ENCODE measurements around the gene DENND4C.
"Not testable (repeated sequence)": the region's sequence is repeated elsewhere in the genome, so short reads cannot be mapped to it uniquely, and the experiment has no call there.

The DENND4C gene

DNA sequence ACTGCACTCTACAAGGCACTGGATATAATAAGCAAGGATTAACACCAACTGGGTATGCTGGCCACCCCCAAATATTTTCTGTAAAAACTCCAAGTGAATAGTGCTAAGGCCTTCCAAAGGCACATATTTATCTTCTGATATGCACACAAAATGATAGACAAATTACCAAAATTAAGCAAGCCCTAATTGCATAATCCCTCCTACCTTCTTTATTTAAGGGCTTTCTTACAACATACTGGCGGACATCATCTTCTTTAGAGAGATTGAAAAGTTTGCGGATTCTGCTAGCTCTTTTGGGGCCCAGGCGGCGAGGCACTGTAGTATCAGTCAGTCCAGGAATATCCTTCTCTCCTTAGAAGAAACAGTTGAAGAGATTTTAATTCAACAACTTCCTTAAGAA is 147.7 kb downstream of the DENND4C start:
- DNase-seq, result no peak

- no peak for DNase-seq
Measured at GRCh38 chr9:19378647-19379046, 148.2 kb downstream of the DENND4C start.

DNA sequence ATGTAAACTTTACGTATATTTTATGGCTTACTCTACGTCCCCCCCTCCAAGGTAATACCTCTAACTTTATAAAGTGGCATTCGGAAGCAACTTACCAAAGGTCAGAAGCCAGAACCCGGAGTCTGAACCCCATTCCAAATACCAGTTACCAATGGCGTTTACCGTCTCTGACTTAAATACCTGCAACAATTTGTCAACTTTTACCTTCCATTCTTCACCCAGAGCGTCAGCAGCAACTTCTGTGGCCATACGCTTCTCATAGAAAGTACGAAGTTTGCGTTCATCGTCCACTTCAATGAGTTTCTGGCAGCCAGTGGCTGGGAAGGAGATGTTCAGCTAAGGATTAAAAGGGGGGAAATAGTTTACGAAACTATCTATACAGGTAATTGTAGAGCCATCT is 148.8 kb downstream of the DENND4C start:
- no peak for DNase-seq

- DNase-seq, result peak; percentile 21 to 61
Measured at GRCh38 chr9:19379697-19380046, 149.2 kb downstream of the DENND4C start.

- no peak for DNase-seq
Measured at GRCh38 chr9:19380826-19381075, 150.3 kb downstream of the DENND4C start.

GRCh38 chr9:19381656-19382055 is 151.2 kb downstream of the DENND4C start:
- no peak for DNase-seq

GRCh38 chr9:19385212-19385611 is 154.7 kb downstream of the DENND4C start:
- not testable (repeated sequence) for DNase-seq

GRCh38 chr9:19385786-19386501 is 155.5 kb downstream of the DENND4C start:
- DNase-seq, result no peak

- no peak for DNase-seq
Measured at GRCh38 chr9:19386502-19387044, 156.1 kb downstream of the DENND4C start.

GRCh38 chr9:19387317-19387716 is 156.8 kb downstream of the DENND4C start:
- no peak for DNase-seq

DNA sequence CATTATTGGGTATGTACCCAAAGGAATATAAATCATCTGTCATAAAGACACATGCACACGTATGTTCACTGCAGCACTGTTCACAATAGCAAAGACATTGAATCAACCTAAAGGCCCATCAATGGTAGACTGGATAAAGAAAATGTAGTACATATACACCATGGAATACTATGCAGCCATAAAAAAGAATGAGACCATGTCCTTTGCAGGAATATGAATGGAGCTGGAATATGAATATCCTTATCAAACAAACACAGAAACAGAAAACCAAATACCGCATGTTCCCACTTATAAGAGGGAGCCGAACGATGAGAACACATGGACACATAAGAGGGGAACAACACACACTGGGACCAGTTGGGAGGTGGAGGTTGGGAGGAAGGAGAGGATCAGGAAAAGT is 159.0 kb downstream of the DENND4C start:
- DNase-seq, result not testable (repeated sequence)

DNA sequence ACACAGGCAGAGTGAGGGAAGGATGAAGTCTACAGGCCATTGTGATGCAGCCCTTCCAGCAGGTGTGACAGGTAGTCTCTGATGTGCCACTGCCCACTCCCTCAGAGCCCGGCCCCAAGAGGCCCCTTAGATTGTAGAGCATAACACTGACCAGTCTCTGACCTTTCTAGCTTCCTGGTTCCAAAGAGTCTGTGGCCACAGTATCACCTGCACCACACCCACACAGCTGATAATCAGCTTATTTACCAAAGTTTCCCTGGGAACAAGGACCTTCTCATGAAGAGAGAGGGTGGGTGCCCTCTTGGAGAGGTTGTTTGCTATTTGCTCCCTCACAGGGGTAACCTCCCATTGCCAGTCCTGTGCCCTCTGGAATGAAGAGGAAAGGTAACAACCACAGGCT is 167.4 kb downstream of the DENND4C start:
- no peak for DNase-seq

DNA sequence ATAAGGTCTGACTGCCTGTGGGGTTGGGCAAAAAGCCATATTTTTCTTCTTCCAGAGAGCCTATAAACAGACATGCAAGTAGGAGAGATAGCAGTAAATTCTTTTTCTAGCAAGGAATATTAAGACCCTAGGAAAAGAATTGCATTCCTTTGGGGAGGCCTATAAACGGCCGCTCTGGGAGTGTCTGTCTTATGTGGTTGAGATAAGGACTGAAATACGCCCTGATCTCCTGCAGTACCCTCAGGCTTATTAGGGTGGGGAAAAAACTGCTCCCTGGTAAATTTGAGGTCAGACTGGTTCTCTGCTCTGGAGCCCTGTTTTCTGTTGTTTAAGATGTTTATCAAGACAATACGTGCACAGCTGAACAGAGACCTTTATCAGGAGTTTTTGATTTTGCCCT is 172.7 kb downstream of the DENND4C start:
- not testable (repeated sequence) for DNase-seq

- no peak for DNase-seq
Measured at GRCh38 chr9:19404283-19405075, 174.0 kb downstream of the DENND4C start.

DNA sequence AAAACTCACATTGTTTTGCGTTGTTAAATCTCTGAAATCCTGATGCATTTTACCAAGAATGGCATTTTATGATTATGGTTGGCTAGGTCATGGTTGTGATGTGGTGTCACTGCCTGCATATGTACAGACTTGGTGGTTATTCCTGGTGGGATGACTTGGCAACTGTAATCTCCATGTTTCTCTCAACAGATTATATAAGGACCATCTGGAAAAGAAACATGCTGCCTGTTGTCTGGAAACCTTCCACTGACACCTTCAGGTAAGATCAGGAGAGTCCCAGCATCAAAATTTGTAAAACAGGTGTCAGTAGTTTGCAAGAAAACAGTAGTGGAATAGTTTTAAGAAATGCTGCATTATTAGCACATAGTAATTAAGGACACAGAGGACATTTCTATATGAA is 175.3 kb downstream of the DENND4C start:
- DNase-seq, result no peak

DNA sequence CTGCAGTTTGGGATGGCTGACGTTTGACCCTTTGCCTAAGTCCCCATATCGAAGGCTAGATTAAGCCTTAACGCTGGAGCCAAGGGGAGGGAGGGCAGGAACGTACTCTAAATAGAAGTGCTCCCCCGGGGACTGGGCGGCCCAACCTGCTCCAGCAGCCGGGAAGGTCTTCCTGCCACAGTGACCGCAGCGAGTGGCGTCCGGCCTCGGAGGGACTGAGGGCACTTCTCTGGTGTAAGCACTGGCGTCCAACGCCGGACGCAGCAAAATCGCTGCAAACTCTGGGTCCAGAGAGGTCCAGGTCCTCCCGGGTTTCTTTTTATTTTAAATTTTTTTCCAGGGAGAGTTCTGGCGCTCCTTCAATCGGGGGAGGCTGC is 177.8 kb downstream of the DENND4C start:
- DNase-seq, result no peak

DNA sequence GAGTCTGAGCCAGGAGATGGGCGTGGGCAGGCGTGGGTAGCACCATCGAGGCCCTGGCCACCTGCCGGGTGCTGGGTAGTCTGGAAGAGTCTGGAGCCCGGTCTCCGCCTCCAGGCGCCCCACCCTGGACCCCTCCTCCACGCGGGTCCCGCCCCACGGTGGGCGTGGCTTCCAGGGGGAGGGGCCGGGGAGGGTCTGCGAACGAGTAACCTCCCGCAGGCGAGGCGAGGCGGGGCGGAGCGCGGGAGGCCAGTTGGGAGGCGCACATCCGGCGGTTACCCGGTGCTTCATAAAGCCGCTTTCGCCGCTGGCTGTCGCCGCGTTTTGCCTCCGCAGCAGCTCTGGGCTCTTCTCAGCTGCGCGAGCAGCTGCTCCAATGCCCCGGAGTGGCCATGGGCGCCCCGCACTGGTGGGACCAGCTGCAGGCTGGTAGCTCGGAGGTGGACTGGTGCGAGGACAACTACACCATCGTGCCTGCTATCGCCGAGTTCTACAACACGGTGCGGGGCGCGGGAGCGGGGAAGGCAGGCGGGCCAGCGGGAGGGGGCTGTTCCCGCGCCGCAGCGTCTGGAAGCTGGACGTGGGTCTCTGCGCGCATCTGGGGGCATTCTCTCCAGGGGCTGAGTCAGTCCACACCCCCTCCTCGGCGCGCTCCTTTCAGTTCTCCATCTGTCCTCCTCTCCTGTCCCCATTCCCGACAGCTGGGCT is 178.4 kb downstream of the DENND4C start, which contains the start of gene ACER2:
ACER2 (plus strand) TSS at position 317 of the 708 bp plus-strand sequence; CDS start at position 393, 76 bp downstream.
- DNase-seq, result peak; percentile 91 to 97

DNA sequence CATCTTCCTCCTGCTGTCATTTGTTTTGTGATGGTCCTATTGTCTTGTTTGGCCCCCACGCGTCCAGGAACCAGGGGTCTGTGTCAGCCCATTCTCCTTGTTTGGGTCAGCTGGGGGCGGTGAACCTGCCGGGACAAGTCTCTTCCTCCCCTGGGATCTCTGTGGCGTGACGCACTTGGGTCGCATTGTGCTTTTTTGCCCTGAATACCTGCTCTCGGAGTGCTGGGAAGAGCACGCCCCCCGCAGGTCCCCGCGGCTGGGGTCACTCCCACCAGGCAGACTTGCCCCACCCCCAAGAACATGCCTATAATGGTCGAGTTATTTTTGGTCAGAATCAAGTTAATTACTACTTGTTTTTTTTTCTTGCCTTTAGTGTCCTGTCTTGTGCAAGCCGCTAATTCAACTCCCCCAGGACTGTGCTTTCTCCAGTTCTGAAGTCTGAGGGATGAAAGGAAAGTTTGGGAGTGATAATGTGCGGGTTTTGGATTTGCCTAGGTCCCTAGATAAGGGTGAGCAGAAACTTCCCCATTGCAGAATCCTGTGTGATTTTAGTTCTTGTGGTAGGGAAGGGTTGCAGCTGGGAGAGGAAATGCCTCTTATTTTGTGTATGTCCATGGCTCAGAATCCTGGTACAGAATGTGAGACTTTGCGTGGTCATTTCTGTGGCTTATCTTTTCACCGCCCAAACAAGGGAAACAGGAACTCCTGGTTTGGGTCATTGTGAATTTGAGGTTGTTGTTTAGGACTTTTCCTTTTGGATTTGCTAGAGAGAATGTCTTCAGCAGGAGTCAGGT is 179.1 kb downstream of the DENND4C start:
- DNase-seq, result peak in 1 of 2 donors; percentile 29

DNA sequence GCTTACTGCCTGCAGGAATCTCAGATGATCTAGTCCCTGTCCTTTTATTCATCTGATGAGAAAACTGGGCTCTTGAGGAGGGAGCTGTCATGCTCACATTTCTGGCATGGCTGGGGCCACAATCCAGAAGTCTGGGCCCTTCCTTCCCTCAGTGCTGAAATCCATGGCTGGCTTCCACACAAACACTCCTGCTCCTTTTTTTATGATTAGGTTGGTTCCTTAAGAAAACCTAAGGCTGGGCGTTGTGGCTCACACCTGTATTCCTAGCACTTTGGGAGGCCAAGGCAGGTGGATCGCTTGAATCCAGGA is 179.7 kb downstream of the DENND4C start:
- DNase-seq, result no peak

GRCh38 chr9:19410594-19410993 is 180.1 kb downstream of the DENND4C start:
- DNase-seq, result no peak

GRCh38 chr9:19411316-19411715 is 180.8 kb downstream of the DENND4C start:
- DNase-seq, result no peak

GRCh38 chr9:19413456-19413855 is 183.0 kb downstream of the DENND4C start:
- not testable (repeated sequence) for DNase-seq

GRCh38 chr9:19416143-19416542 is 185.7 kb downstream of the DENND4C start:
- DNase-seq, result no peak

Data from CD4-positive, alpha-beta T cell treated with Interferon alpha-2 for 1 hour (primary cell).